Left colon (tissue), 2 donors: ENCODE measurements around the gene TNIK. TPM values are rescaled to one million over a fixed set of nuclear protein-coding genes. Genes with fewer than 3 reads are reported as not detected.

Experiments
- ATAC-seq: fragments of 200-7000 bp; cut with Tn5 transposase; one replicate; pipeline ENCODE4 v1.9.1; 2020; ENCODE audit warnings: mild to moderate bottlenecking, moderate library complexity
- DNase-seq, 2 donors: peaks; one replicate each; pipeline ENCODE4 v3.0.0-alpha.2; 2020
- intact Hi-C, 2 donors: fragments of 100-400 bp; cut with DNase I in 1 of 2; cut with micrococcal nuclease in 1 of 2; formaldehyde crosslinking; loops; one replicate each; pipeline versions ENCODE4 v1.11.2 to v1.14.0; 2022; cut with DNase I, micrococcal nuclease
- total RNA-seq, 2 donors: library from RNA; stranded (reverse); fragmentation: NEBNext Ultra II Directional; extraction: Animal tissue kit (Norgen Biotek cat#: 25700); gene quantifications; one replicate each; pipeline ENCODE4 v1.2.1, GENCODE V29; 2021
- donor health status: DM: no; HTN: no; CAD: no.
- donor health status: DM: yes; HTN: yes; CAD: no.

The TNIK gene
- total RNA-seq, 2 donors from 2014 or later, result 30.5 to 32.1 TPM

- no peak for DNase-seq
- intact Hi-C loops, result no loop called here
- no peak for ATAC-seq
Measured at GRCh38 chr3:171283848-171284222, 176.4 kb downstream of the TNIK start.

- DNase-seq, result no peak
- ATAC-seq, result no peak
Measured at GRCh38 chr3:171283183-171283847, 176.9 kb downstream of the TNIK start.

GRCh38 chr3:171282041-171282440 lies 178.2 kb downstream of the TNIK start:
- intact Hi-C loops, result no loop called here
- no peak for ATAC-seq
- DNase-seq, result no peak

More at GRCh38 chr3:171283183-171283847, 176.9 kb downstream of the TNIK start:
- intact Hi-C loops, result no loop called here

- intact Hi-C loops, result no loop called here
- no peak for ATAC-seq
- DNase-seq, result no peak
Measured at GRCh38 chr3:171281256-171281992, 178.8 kb downstream of the TNIK start.

GRCh38 chr3:171279972-171280371 lies 180.2 kb downstream of the TNIK start:
- intact Hi-C loops, result no loop called here
- DNase-seq, result no peak
- no peak for ATAC-seq

GRCh38 chr3:171278299-171278590 lies 182.0 kb downstream of the TNIK start:
- no peak for DNase-seq
- intact Hi-C loops, result no loop called here
- no peak for ATAC-seq

GRCh38 chr3:171277456-171278298 lies 182.5 kb downstream of the TNIK start:
- intact Hi-C loops, result no loop called here

GRCh38 chr3:171276923-171277322 lies 183.3 kb downstream of the TNIK start:
- no peak for DNase-seq
- no peak for ATAC-seq
- intact Hi-C loops, result no loop called here

More at GRCh38 chr3:171277456-171278298, 182.5 kb downstream of the TNIK start:
- DNase-seq (no peak), ATAC-seq (no peak)

- DNase-seq, result no peak
- ATAC-seq, result no peak
- intact Hi-C loops, result no loop called here
Measured at GRCh38 chr3:171274222-171274621, 186.0 kb downstream of the TNIK start.

GRCh38 chr3:171270541-171270940 lies 189.7 kb downstream of the TNIK start:
- ATAC-seq (no peak), DNase-seq (no peak)
- intact Hi-C loops, result no loop called here

- intact Hi-C loops, result no loop called here
- ATAC-seq (no peak), DNase-seq (no peak)
Measured at GRCh38 chr3:171269542-171269941, 190.7 kb downstream of the TNIK start.

GRCh38 chr3:171268677-171269076 lies 191.5 kb downstream of the TNIK start:
- no peak for ATAC-seq
- intact Hi-C loops, result no loop called here
- DNase-seq, result no peak

- intact Hi-C loops, result no loop called here
- ATAC-seq (no peak), DNase-seq (no peak)
Measured at GRCh38 chr3:171267104-171267503, 193.1 kb downstream of the TNIK start.

- DNase-seq (no peak), ATAC-seq (no peak)
- intact Hi-C loops, result no loop called here
Measured at GRCh38 chr3:171266740-171267073, 193.5 kb downstream of the TNIK start.

- ATAC-seq (no peak), DNase-seq (no peak)
- intact Hi-C loops, result no loop called here
Measured at GRCh38 chr3:171266034-171266739, 194.0 kb downstream of the TNIK start.

- DNase-seq (no peak), ATAC-seq (no peak)
- intact Hi-C loops, result no loop called here
Measured at GRCh38 chr3:171264758-171265157, 195.4 kb downstream of the TNIK start.

- no peak for ATAC-seq
- intact Hi-C loops, result no loop called here
- DNase-seq, result no peak
Measured at GRCh38 chr3:171262431-171262830, 197.8 kb downstream of the TNIK start.

GRCh38 chr3:171261487-171261886 lies 198.7 kb downstream of the TNIK start:
- intact Hi-C loops, result no loop called here
- peak in 1 of 2 donors; percentile 59 for DNase-seq
- ATAC-seq, result peak; percentile 98

- DNase-seq (no peak), ATAC-seq (peak; percentile 42)
- intact Hi-C loops, result no loop called here
Measured at GRCh38 chr3:171260899-171261298, 199.3 kb downstream of the TNIK start.
